Fibroblast of pulmonary artery (primary cell): Measurements from ENCODE around the gene ATP1A4.

Source experiments
- DNase-seq: peaks from one replicate; pipeline ENCODE4 v3.0.0-alpha.2; 2010; ENCODE audit warnings: low read depth
- H3K4me3 ChIP-seq: replicated peaks from 2 replicates; pipeline ENCODE4 v1.5.1; 2011; ENCODE audit warnings: low read depth, mild to moderate bottlenecking, control low read depth, low read length, moderate library complexity
- TF ChIP-seq, protein P1 (sequence below): IDR thresholded peaks from 2 replicates; pipeline ENCODE4 v1.5.1; 2011; ENCODE audit warnings: mild to moderate bottlenecking, control low read depth, low read length, inconsistent platforms; ENCODE audit errors: missing control alignments

ATP1A4 gene

DNA sequence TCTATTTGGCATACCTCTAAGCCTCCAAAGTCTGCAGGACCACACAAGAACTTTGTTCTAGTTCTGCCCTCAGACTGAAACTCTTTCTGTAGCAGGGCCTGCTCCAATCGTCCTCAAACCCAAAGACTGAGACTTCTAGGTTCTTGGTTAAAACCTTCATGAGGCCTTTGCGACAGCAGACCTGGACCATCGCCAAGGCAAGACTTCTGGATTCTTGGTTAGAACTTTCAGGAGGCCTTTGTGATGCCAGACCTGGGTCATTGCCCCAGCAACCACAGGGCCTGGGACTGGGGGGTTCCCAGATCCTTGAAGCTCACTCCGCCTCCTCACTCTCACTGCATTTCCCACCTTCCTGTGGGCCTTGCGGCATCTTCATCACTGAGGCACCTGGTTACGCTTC, at the start of gene ATP1A4:
Gene ATP1A4, plus strand, starts transcription at position 301 of the 400 bp plus-strand sequence. CDS start 438 bp downstream, outside the sequence.
- TF ChIP-seq, protein P1, sequence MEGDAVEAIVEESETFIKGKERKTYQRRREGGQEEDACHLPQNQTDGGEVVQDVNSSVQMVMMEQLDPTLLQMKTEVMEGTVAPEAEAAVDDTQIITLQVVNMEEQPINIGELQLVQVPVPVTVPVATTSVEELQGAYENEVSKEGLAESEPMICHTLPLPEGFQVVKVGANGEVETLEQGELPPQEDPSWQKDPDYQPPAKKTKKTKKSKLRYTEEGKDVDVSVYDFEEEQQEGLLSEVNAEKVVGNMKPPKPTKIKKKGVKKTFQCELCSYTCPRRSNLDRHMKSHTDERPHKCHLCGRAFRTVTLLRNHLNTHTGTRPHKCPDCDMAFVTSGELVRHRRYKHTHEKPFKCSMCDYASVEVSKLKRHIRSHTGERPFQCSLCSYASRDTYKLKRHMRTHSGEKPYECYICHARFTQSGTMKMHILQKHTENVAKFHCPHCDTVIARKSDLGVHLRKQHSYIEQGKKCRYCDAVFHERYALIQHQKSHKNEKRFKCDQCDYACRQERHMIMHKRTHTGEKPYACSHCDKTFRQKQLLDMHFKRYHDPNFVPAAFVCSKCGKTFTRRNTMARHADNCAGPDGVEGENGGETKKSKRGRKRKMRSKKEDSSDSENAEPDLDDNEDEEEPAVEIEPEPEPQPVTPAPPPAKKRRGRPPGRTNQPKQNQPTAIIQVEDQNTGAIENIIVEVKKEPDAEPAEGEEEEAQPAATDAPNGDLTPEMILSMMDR = no peak

DNA sequence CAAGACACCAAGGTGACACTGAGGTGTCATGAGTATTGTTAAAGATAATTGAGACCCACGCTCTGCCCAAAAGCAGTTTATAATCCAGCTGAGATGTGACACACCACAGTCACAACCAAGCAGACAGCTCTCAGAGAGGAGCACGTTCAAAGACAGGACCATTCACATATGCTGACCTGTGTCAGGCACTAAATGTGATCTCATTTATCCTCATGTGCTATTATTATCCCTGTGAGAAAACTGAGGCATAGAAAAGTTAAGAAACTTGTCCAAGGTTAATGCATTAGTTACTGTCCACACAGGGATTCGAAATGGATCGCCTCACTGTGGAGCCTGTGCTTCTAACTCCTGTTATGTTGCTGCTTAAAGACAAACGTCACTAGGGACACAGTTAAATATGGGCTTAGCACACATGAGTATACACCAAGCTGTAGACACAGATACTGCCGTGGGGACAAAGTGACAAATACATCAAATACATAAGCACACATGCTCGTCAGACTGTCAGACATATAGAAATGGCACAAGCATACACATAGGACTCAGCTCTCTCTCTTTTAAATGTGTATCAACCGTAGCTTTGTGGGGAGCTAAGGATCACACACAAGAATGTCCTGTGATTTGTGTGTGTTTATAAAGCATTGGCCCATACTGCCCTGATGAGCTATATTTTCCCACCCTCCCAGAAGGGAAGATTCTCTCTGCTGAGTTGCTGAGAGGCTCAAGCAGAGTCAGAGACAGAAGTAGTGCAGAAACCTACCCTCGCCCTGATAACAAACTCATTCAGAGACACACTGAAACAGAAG, 49.5 kb upstream of the ATP1A4 start:
- no peak overlapping the region for H3K4me3 ChIP-seq
- TF ChIP-seq, protein P1 = no peak
- DNase-seq = no peak

More for the DNA sequence above, at the start of gene ATP1A4:
- no peak for DNase-seq
- H3K4me3 ChIP-seq = no peak within 1 kb of the TSS

DNA sequence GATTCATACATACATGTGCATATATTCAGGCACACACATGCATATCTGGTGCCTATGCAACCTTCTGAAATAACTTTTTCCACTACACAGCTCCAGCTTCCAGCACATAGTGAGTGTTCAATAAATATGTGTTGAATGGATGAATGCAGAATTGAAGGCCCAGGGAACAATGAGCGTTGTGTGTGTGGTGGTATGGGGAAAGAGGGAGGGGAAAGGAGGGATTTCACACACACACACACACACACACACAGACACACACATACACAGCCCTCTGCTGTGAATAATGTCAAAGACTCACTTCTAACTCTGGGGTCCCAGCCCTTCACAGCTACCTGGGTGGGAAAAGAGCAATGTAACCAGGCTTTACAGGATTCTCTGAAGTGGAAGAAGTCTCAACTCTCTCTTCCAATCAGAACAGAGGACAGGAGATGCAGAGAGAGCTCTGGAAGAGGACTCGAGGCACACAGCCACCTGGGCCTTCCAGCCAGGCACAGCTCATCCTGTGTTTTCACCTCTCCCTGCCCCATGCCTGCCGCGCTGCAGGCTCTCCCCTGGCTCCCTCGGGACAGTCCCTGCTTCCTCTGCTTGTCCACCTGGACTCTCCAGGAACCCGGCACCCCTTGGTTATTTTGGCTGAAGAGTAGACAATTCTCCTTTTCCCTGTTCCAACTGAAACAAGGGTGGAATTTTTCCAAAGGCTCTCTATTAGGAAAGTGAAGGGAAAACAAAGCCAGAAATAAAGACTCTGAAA, 47.6 kb upstream of the ATP1A4 start:
- no peak overlapping the region for H3K4me3 ChIP-seq
- TF ChIP-seq, protein P1 = no peak
- DNase-seq = no peak

DNA sequence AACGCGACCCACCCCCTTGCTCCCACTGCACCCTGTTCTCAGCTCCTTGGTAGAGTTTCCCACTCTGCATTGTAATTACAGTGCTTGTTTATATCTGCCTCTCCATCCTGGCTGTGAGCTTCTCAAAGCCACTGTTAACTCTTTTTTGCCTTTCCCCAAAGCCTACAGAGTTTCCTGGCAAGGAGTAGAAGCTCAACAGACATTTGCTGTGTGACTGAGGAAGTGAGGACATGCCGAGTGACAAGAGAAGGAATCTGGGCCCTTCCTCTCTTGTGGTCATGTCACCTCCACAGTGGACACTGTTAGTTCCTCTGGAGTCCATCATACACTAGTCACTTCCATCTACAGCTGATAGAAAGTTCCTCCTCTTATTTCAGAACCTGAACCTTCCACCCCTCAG, 46.9 kb upstream of the ATP1A4 start:
- no peak overlapping the region for H3K4me3 ChIP-seq
- no peak for DNase-seq

DNA sequence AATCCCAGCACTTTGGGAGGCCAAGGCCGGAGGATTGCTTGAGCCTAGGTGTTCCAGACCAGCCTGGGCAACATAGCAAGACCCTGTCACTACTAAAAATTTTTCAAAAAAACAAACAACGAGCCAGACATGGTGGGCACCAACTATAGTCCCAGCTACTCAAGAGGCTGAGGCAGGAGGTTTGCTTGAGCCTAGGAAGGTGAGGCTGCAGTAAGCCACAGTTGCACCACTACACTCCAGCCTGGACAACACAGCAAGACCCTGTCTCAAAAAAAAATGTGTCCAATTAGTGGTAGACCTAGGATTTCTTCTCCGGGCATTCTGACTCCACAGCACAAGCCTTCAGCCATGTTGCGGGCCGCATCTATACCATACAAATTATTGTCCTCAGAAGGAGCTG, 46.2 kb upstream of the ATP1A4 start:
- H3K4me3 ChIP-seq = no peak overlapping the region
- TF ChIP-seq, protein P1 = no peak
- DNase-seq = no peak

More for the DNA sequence above, 46.9 kb upstream of the ATP1A4 start:
- TF ChIP-seq, protein P1 = no peak

DNA sequence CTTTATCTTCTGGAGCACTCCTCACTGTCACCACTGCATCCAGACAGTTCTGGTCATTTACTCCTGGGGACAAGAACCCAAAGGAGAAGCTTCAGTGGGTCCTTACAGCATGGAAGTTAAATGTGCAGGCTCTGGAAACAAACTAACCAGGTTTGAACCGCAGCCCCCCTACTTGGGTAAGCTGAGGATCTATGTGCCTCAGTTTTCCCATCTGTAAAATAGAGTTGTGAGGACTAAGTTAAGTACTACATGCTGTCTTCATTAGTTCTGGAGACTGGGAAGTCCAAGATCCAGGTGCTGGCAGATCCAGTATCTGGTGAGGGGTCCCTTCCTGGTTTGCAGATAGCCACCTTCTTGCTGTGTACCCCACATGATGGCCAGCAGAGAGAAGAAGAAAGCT, 43.9 kb upstream of the ATP1A4 start:
- no peak overlapping the region for H3K4me3 ChIP-seq
- TF ChIP-seq, protein P1 = no peak
- no peak for DNase-seq
